ENCODE measurements around the gene PIM1. TPM values are rescaled to one million over a fixed set of nuclear protein-coding genes. Genes with fewer than 3 reads are reported as not detected.

The PIM1 gene
- total and polyA plus RNA-seq, 9 of the 15 experiments (the other 6 are each of a cell fraction or from before 2014, with no cell fraction given): 19.0 to 789 (median 212) TPM

- TF ChIP-seq TSHZ1 (CRISPR knock-in tag; IDR thresholded peaks at IDR 0.05): no peak
- no peak; the same call in 1 of the 2 replicates for TF ChIP-seq KAT7 (CRISPR knock-in tag; IDR thresholded peaks at IDR 0.05; ENCODE audit: borderline replicate concordance)
- 0 out of 2 replicates have a peak, but pooled peaks have one; percentile 22 for TF ChIP-seq CBFA2T3 (IDR thresholded peaks at IDR 0.05)
- TF ChIP-seq ESRRA (IDR thresholded peaks at IDR 0.05; ENCODE audit: borderline replicate concordance, low read depth): no peak; the same call in 1 of the 2 replicates
- TF ChIP-seq PTRF (tag; IDR thresholded peaks at IDR 0.05): no peak
- no peak for TF ChIP-seq TAF7 (tag; IDR thresholded peaks at IDR 0.05)
- TF ChIP-seq KAT8 (IDR thresholded peaks at IDR 0.05; ENCODE audit: low read depth): no peak
- no peak for TF ChIP-seq RAD51 (IDR thresholded peaks at IDR 0.05; ENCODE audit: borderline replicate concordance, low read depth)
- no peak for TF ChIP-seq ZBED1 (IDR thresholded peaks at IDR 0.05)
- TF ChIP-seq, protein P1, sequence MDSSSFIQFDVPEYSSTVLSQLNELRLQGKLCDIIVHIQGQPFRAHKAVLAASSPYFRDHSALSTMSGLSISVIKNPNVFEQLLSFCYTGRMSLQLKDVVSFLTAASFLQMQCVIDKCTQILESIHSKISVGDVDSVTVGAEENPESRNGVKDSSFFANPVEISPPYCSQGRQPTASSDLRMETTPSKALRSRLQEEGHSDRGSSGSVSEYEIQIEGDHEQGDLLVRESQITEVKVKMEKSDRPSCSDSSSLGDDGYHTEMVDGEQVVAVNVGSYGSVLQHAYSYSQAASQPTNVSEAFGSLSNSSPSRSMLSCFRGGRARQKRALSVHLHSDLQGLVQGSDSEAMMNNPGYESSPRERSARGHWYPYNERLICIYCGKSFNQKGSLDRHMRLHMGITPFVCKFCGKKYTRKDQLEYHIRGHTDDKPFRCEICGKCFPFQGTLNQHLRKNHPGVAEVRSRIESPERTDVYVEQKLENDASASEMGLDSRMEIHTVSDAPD (CRISPR knock-in tag; IDR thresholded peaks at IDR 0.05): no peak
- TF ChIP-seq BHLHE40 (IDR thresholded peaks at IDR 0.05; ENCODE audit: low read length): no peak
- TF ChIP-seq MAFK (IDR thresholded peaks at IDR 0.05; ENCODE audit: low read length): no peak
- TF ChIP-seq, protein P2, sequence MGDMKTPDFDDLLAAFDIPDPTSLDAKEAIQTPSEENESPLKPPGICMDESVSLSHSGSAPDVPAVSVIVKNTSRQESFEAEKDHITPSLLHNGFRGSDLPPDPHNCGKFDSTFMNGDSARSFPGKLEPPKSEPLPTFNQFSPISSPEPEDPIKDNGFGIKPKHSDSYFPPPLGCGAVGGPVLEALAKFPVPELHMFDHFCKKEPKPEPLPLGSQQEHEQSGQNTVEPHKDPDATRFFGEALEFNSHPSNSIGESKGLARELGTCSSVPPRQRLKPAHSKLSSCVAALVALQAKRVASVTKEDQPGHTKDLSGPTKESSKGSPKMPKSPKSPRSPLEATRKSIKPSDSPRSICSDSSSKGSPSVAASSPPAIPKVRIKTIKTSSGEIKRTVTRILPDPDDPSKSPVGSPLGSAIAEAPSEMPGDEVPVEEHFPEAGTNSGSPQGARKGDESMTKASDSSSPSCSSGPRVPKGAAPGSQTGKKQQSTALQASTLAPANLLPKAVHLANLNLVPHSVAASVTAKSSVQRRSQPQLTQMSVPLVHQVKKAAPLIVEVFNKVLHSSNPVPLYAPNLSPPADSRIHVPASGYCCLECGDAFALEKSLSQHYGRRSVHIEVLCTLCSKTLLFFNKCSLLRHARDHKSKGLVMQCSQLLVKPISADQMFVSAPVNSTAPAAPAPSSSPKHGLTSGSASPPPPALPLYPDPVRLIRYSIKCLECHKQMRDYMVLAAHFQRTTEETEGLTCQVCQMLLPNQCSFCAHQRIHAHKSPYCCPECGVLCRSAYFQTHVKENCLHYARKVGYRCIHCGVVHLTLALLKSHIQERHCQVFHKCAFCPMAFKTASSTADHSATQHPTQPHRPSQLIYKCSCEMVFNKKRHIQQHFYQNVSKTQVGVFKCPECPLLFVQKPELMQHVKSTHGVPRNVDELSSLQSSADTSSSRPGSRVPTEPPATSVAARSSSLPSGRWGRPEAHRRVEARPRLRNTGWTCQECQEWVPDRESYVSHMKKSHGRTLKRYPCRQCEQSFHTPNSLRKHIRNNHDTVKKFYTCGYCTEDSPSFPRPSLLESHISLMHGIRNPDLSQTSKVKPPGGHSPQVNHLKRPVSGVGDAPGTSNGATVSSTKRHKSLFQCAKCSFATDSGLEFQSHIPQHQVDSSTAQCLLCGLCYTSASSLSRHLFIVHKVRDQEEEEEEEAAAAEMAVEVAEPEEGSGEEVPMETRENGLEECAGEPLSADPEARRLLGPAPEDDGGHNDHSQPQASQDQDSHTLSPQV (IDR thresholded peaks at IDR 0.05): no peak
- no peak for TF ChIP-seq ZNF124 (CRISPR knock-in tag; IDR thresholded peaks at IDR 0.05)
- no peak for TF ChIP-seq IRF2 (CRISPR knock-in tag; IDR thresholded peaks at IDR 0.05)
- TF ChIP-seq ZBTB7A (IDR thresholded peaks at IDR 0.05; ENCODE audit: borderline replicate concordance, control insufficient read depth, low read depth, low read length): no peak
- TF ChIP-seq KDM2B (CRISPR knock-in tag; IDR thresholded peaks at IDR 0.05): peak; percentile 55; the same call in 1 of the 2 replicates
- no peak for TF ChIP-seq SRSF1 (IDR thresholded peaks at IDR 0.05; ENCODE audit: low read depth, low read length)
- TF ChIP-seq TCF15 (CRISPR knock-in tag; IDR thresholded peaks at IDR 0.05): no peak
- TF ChIP-seq ZNF239 (CRISPR knock-in tag; IDR thresholded peaks at IDR 0.05): no peak
Measured at GRCh38 chr6:37173493-37174195, 3.7 kb downstream of the PIM1 start (continued).
